ENCODE results near the gene COLEC11. TPM values are rescaled to one million over a fixed set of nuclear protein-coding genes. Genes with fewer than 3 reads are reported as not detected.

The COLEC11 gene
- total RNA-seq, 1 experiment from 2014 or later, result 2.1 TPM

- no peaks in the 10 kb centered on the region for H3K27me3 ChIP-seq
- DNase-seq, result no peak
- H3K9me3 ChIP-seq, result no peaks in the 10 kb centered on the region
- no peak overlapping the region for H3K4me3 ChIP-seq
- H3K36me3 ChIP-seq, result no peaks in the 10 kb centered on the region
Observed at GRCh38 chr2:3662239-3662638, 67.3 kb downstream of the COLEC11 start.

GRCh38 chr2:3664118-3664517 is 69.2 kb downstream of the COLEC11 start:
- Histone ChIP-seq H3K27me3 (no peaks in the 10 kb centered on the region), H3K36me3 (no peaks in the 10 kb centered on the region), H3K4me3 (no peak overlapping the region), H3K9me3 (no peaks in the 10 kb centered on the region)
- DNase-seq, result no peak

GRCh38 chr2:3664925-3665324 is 70.0 kb downstream of the COLEC11 start:
- no peak overlapping the region for H3K4me3 ChIP-seq
- H3K9me3 ChIP-seq, result no peaks in the 10 kb centered on the region
- no peak for DNase-seq

GRCh38 chr2:3665886-3666612 is 71.1 kb downstream of the COLEC11 start:
- no peak overlapping the region for H3K4me3 ChIP-seq
- no peaks in the 10 kb centered on the region for H3K27me3 ChIP-seq
- H3K36me3 ChIP-seq, result no peaks in the 10 kb centered on the region
- H3K9me3 ChIP-seq, result no peaks in the 10 kb centered on the region
- no peak for DNase-seq

More at GRCh38 chr2:3664925-3665324, 70.0 kb downstream of the COLEC11 start:
- Histone ChIP-seq H3K36me3 (no peaks in the 10 kb centered on the region), H3K27me3 (no peaks in the 10 kb centered on the region)

GRCh38 chr2:3666613-3666975 is 71.7 kb downstream of the COLEC11 start:
- DNase-seq, result no peak
- no peak overlapping the region for H3K4me3 ChIP-seq
- no peaks in the 10 kb centered on the region for H3K27me3 ChIP-seq
- no peaks in the 10 kb centered on the region for H3K36me3 ChIP-seq
- H3K9me3 ChIP-seq, result no peaks in the 10 kb centered on the region

- Histone ChIP-seq H3K36me3 (no peaks in the 10 kb centered on the region), H3K27me3 (no peaks in the 10 kb centered on the region), H3K9me3 (no peaks in the 10 kb centered on the region), H3K4me3 (no peak overlapping the region)
- DNase-seq, result no peak
Observed at GRCh38 chr2:3667151-3667631, 72.3 kb downstream of the COLEC11 start.

GRCh38 chr2:3669656-3670055 is 74.7 kb downstream of the COLEC11 start:
- Histone ChIP-seq H3K9me3 (no peaks in the 10 kb centered on the region), H3K27me3 (no peaks in the 10 kb centered on the region; the same call in 1 of the 2 replicates), H3K4me3 (no peak overlapping the region), H3K36me3 (no peaks in the 10 kb centered on the region)
- no peak for DNase-seq

- Histone ChIP-seq H3K9me3 (no peaks in the 10 kb centered on the region), H3K27me3 (no peaks in the 10 kb centered on the region; the same call in 1 of the 2 replicates), H3K4me3 (no peak overlapping the region), H3K36me3 (no peaks in the 10 kb centered on the region)
- no peak for DNase-seq
Observed at GRCh38 chr2:3670376-3670775, 75.5 kb downstream of the COLEC11 start.

GRCh38 chr2:3670941-3671340 is 76.0 kb downstream of the COLEC11 start:
- Histone ChIP-seq H3K4me3 (no peak overlapping the region), H3K9me3 (no peaks in the 10 kb centered on the region), H3K36me3 (no peaks in the 10 kb centered on the region), H3K27me3 (no peaks in the 10 kb centered on the region; the same call in 1 of the 2 replicates)
- DNase-seq, result no peak

- no peak for DNase-seq
- Histone ChIP-seq H3K36me3 (no peaks in the 10 kb centered on the region), H3K9me3 (no peaks in the 10 kb centered on the region)
Observed at GRCh38 chr2:3672861-3673678, 78.2 kb downstream of the COLEC11 start.

GRCh38 chr2:3674066-3674845 is 79.3 kb downstream of the COLEC11 start:
- Histone ChIP-seq H3K36me3 (no peaks in the 10 kb centered on the region), H3K9me3 (no peaks in the 10 kb centered on the region), H3K27me3 (no peaks in the 10 kb centered on the region; the same call in 1 of the 2 replicates), H3K4me3 (no peak overlapping the region)
- no peak for DNase-seq

More at GRCh38 chr2:3672861-3673678, 78.2 kb downstream of the COLEC11 start:
- Histone ChIP-seq H3K4me3 (no peak overlapping the region), H3K27me3 (no peaks in the 10 kb centered on the region; the same call in 1 of the 2 replicates)

GRCh38 chr2:3675687-3676086 is 80.8 kb downstream of the COLEC11 start:
- H3K27me3 ChIP-seq, result no peaks in the 10 kb centered on the region; the same call in 1 of the 2 replicates
- DNase-seq, result no peak
- H3K9me3 ChIP-seq, result no peaks in the 10 kb centered on the region

GRCh38 chr2:3677436-3677835 is 82.5 kb downstream of the COLEC11 start:
- no peak for DNase-seq

More at GRCh38 chr2:3675687-3676086, 80.8 kb downstream of the COLEC11 start:
- Histone ChIP-seq H3K4me3 (no peak overlapping the region), H3K36me3 (no peaks in the 10 kb centered on the region)

GRCh38 chr2:3678212-3678611 is 83.3 kb downstream of the COLEC11 start:
- no peak for DNase-seq
- H3K27me3 ChIP-seq, result no peaks in the 10 kb centered on the region; the same call in 1 of the 2 replicates
- H3K36me3 ChIP-seq, result no peaks in the 10 kb centered on the region
- no peaks in the 10 kb centered on the region for H3K9me3 ChIP-seq
- no peak overlapping the region for H3K4me3 ChIP-seq

More at GRCh38 chr2:3677436-3677835, 82.5 kb downstream of the COLEC11 start:
- Histone ChIP-seq H3K27me3 (no peaks in the 10 kb centered on the region; the same call in 1 of the 2 replicates), H3K4me3 (no peak overlapping the region), H3K36me3 (no peaks in the 10 kb centered on the region), H3K9me3 (no peaks in the 10 kb centered on the region)

GRCh38 chr2:3679180-3679579 is 84.3 kb downstream of the COLEC11 start:
- no peak for DNase-seq
- no peaks in the 10 kb centered on the region for H3K36me3 ChIP-seq
- no peaks in the 10 kb centered on the region; the same call in 1 of the 2 replicates for H3K27me3 ChIP-seq
- no peak overlapping the region for H3K4me3 ChIP-seq
- no peaks in the 10 kb centered on the region for H3K9me3 ChIP-seq

- Histone ChIP-seq H3K4me3 (no peak overlapping the region), H3K9me3 (no peaks in the 10 kb centered on the region), H3K36me3 (no peaks in the 10 kb centered on the region), H3K27me3 (no peaks in the 10 kb centered on the region)
- no peak for DNase-seq
Observed at GRCh38 chr2:3679616-3680393, 84.9 kb downstream of the COLEC11 start.

Measured in MG63 (cell line).